Body of pancreas (tissue), 4 donors: Measurements from ENCODE around the gene GRN. TPM values are rescaled to one million over a fixed set of nuclear protein-coding genes. Genes with fewer than 3 reads are reported as not detected.

Source experiments
- ATAC-seq: fragments of 150-250 bp; one replicate; pipeline ENCODE4 v1.9.1; 2016
- DNase-seq, 4 donors: peaks; one replicate each; pipeline ENCODE4 v3.0.0-alpha.2; 2019
- H3K27ac ChIP-seq, 4 donors: fragments of 200-600 bp; sonication (generic); 1 replicate in 3 of 4; 2 replicates in 1 of 4; pipeline versions ENCODE4 v1.5.1 to v1.6.1; 2016 to 2019; ENCODE audit warnings: mild to moderate bottlenecking in 1 of 4, mixed read lengths in 1 of 4, moderate library complexity in 1 of 4
- H3K27me3 ChIP-seq, 2 donors: fragments of 200-600 bp; sonication (generic); one replicate each; pipeline ENCODE4 v1.6.0; 2016; ENCODE audit warnings: mild to moderate bottlenecking in 1 of 2
- H3K36me3 ChIP-seq, 2 donors: fragments of 200-600 bp; sonication (generic); replicated peaks in 1 of 2; 2 replicates each; pipeline ENCODE4 v1.5.1; 2016; ENCODE audit warnings: low read depth in 2 of 2; ENCODE audit not compliant: insufficient read depth in 1 of 2
- H3K4me1 ChIP-seq: fragments of 200-600 bp; sonication (generic); one replicate; pipeline ENCODE4 v1.6.0; 2016
- H3K4me3 ChIP-seq, 2 donors: fragments of 200-600 bp; sonication (generic); 1 replicate in 1 of 2; 2 replicates in 1 of 2; pipeline ENCODE4 v1.5.1; 2016 to 2019
- H3K9me3 ChIP-seq, 3 donors: fragments of 200-600 bp; sonication (generic); 1 replicate in 2 of 3; 2 replicates in 1 of 3; pipeline ENCODE4 v1.5.1; 2016
- POLR2A ChIP-seq, 3 donors: fragments of 450-650 bp; IDR thresholded peaks; one replicate each; pipeline ENCODE4 v1.6.1; 2016; ENCODE audit warnings: antibody characterized with exemption in 3 of 3, mild to moderate bottlenecking in 2 of 3
- WGBS, 2 donors: methylation state at CpG; one replicate each; pipeline ENCODE4 v1.1.5; 2017; 5-methylcytosine and 5-hydroxymethylcytosine counted together
- intact Hi-C: fragments of 100-400 bp; cut with DNase I; formaldehyde crosslinking; loops from one replicate; pipeline ENCODE4 v1.15.1; 2023
- total RNA-seq, 2 donors: library from RNA; depleted of rRNA; stranded (reverse); fragments of >200 nt; gene quantifications; one replicate each; pipeline ENCODE4 v1.1.0, GENCODE V29; 2016
- TF ChIP-seq, protein P1 (sequence below), 7 experiments: fragments of 450-650 bp in 4 of 7; fragments of 200-600 bp in 3 of 7; sonication (generic) in 3 of 7; IDR thresholded peaks; one replicate each; pipeline ENCODE4 v1.5.1; 2016 to 2019; ENCODE audit warnings: antibody characterized with exemption in 7 of 7

GRN gene
- total RNA-seq, 2 donors from 2014 or later = 119 to 153 TPM

DNA sequence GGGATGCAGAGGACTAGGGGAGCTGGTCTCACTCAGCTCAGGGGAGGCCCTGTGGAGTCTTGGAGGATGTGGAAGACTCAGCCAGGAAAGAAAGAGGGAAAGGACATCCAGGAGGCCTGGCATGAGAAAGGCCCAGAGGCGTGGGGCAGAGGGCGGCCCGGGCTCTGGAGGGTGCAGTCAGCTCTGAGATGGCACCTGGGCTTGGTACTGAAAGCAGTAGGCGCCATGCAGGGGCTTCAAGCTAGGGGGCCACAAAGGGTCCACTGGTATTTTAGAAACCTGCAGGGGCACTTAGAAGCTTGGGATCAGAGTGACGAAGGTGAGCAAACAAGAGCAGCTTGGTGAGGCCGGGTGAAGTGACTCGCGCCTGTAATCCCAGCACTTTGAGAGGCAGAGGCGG, 13.0 kb downstream of the GRN start:
- Histone ChIP-seq H3K27me3 (no peaks in the 10 kb centered on the region), H3K4me1 (peaks cover 15% of the 10 kb centered on the region), H3K36me3 (no peaks in the 10 kb centered on the region), H3K4me3 (no peak overlapping the region), H3K9me3 (no peaks in the 10 kb centered on the region), H3K27ac (no peak overlapping the region)
- DNase-seq (no peak), ATAC-seq (no peak)
- TF ChIP-seq POLR2A (IDR thresholded peaks at IDR 0.05) = no peak
- WGBS, 2 donors = 64 to 68% methylated on average over 9 of the region's 9 CpGs
- intact Hi-C loops = no loop called here

DNA sequence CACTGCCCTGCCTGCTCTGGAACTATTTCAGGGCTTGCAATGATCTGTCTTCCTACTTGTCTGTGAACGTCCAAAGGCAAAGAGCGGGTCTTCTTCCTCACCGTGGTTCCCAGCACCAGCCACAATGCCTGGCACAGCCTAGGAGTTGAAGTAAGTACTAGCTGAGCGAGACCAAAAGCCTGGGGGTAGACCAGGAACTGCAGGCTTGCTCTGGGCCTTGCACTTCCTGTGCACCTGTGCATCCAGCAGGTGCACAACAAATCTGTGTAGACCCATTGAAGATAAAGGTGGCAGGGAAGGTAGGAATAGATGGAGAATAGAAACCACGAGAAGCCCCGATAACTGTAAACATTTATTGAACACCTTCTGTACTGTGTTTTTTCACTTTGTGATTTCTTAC, 13.9 kb downstream of the GRN start:
- 61 to 70% methylated on average over 5 to 6 of the region's 6 CpGs for WGBS, 2 donors
- no peak overlapping the region for H3K4me3 ChIP-seq
- H3K36me3 ChIP-seq = no peaks in the 10 kb centered on the region

DNA sequence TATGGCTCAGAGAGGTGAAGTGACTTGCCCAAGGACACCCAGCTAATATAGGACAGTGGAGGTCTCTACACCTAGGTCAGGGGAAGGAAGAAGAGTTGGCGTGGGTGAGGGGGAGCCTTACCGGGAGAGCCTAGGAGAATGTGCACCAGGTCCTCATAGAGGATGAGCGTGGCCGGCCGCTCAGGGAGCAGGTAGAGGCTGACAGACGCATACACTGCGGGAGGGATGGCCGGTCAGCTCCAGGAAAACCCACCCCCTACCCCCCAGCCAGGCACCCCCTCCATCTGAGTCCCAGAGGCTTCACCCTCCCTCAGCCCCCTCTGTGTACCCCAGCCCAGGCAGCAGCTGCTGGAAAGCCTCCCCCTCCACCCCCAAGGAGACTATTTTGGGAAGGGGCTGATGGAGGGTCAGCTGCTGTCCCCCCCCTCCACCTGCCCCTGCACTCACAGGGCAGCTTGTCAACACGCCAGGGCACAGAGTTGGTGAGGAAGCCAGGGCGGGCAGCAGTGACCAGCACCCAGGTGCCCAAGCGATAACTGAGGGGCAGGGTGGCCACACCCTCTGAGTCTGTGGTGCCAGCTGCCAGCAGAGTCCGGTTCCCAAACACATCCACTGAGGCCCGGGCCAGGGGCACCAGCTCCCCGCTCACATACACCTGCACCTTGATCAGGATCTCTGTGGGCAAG, 14.5 kb downstream of the GRN start:
- TF ChIP-seq POLR2A (IDR thresholded peaks at IDR 0.05) = no peak
- TF ChIP-seq, protein P1, sequence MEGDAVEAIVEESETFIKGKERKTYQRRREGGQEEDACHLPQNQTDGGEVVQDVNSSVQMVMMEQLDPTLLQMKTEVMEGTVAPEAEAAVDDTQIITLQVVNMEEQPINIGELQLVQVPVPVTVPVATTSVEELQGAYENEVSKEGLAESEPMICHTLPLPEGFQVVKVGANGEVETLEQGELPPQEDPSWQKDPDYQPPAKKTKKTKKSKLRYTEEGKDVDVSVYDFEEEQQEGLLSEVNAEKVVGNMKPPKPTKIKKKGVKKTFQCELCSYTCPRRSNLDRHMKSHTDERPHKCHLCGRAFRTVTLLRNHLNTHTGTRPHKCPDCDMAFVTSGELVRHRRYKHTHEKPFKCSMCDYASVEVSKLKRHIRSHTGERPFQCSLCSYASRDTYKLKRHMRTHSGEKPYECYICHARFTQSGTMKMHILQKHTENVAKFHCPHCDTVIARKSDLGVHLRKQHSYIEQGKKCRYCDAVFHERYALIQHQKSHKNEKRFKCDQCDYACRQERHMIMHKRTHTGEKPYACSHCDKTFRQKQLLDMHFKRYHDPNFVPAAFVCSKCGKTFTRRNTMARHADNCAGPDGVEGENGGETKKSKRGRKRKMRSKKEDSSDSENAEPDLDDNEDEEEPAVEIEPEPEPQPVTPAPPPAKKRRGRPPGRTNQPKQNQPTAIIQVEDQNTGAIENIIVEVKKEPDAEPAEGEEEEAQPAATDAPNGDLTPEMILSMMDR (IDR thresholded peaks at IDR 0.05) = no peak
- no peak for DNase-seq
- no peaks in the 10 kb centered on the region for H3K27me3 ChIP-seq
- no peak overlapping the region for H3K27ac ChIP-seq
- no peaks in the 10 kb centered on the region for H3K36me3 ChIP-seq
- H3K4me1 ChIP-seq = peaks cover 18% of the 10 kb centered on the region
- no peak overlapping the region for H3K4me3 ChIP-seq
- H3K9me3 ChIP-seq = no peaks in the 10 kb centered on the region
- intact Hi-C loops = no loop called here
- WGBS, 2 donors = 67 to 70% methylated on average over 12 to 14 of the region's 14 CpGs
- ATAC-seq = no peak

More for the DNA sequence above, 13.9 kb downstream of the GRN start:
- TF ChIP-seq, protein P1 (IDR thresholded peaks at IDR 0.05) = no peak
- no peak for TF ChIP-seq POLR2A (IDR thresholded peaks at IDR 0.05)
- Histone ChIP-seq H3K9me3 (no peaks in the 10 kb centered on the region), H3K27me3 (no peaks in the 10 kb centered on the region), H3K27ac (no peak overlapping the region), H3K4me1 (peaks cover 17% of the 10 kb centered on the region)
- DNase-seq (no peak), ATAC-seq (no peak)
- intact Hi-C loops = no loop called here

DNA sequence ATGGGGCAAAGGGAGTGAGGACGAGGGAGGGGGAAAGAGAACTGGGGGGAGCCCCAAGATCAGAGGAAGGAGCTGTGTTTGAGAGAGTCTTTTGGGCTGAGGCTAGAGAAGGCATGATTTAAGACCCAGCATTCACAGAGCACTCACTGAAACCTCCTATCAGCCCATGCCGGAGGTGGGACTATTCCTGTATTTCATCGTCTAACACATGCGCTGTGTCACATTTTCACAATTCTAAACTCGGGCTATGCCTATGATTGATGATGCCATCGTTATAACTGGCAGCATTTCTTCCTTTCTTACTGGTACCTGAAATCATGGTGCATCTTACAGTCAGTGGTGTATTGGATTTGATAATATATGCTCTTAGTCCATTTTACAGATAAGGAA, 15.0 kb downstream of the GRN start:
- ATAC-seq = no peak
- Histone ChIP-seq H3K27ac (no peak overlapping the region), H3K27me3 (no peaks in the 10 kb centered on the region), H3K4me3 (no peak overlapping the region), H3K36me3 (no peaks in the 10 kb centered on the region), H3K9me3 (no peaks in the 10 kb centered on the region), H3K4me1 (peaks cover 18% of the 10 kb centered on the region)
- intact Hi-C loops = no loop called here
- 43 to 52% methylated on average over 6 of the region's 6 CpGs for WGBS, 2 donors
- DNase-seq = no peak
- TF ChIP-seq, protein P1 (IDR thresholded peaks at IDR 0.05) = no peak
- TF ChIP-seq POLR2A (IDR thresholded peaks at IDR 0.05) = no peak

DNA sequence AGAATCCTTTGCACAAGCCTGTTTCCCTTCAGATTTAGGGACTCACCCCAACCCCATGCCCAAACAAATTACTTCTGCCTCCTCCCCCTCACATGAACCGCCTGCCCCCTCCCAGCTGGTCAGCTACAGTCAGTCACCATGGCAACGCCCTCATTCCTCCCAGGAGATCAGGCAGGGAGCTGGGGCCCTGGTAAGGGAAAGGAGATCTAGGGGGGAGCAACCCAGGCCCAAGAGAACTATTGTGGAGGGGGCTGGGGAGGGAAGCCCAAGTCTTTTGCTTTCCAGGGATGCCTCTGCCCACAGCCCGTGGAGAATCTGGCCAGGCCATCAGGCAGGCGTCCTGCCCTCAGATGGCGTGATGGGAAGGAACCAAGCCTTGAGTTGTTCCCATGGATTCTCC, 15.7 kb downstream of the GRN start:
- Histone ChIP-seq H3K9me3 (no peaks in the 10 kb centered on the region), H3K27me3 (no peaks in the 10 kb centered on the region), H3K4me3 (no peak overlapping the region), H3K27ac (no peak overlapping the region), H3K36me3 (no peaks in the 10 kb centered on the region), H3K4me1 (peaks cover 18% of the 10 kb centered on the region)
- TF ChIP-seq POLR2A (IDR thresholded peaks at IDR 0.05) = no peak
- TF ChIP-seq, protein P1 (IDR thresholded peaks at IDR 0.05) = no peak
- DNase-seq = peak in 1 of 4 donors; percentile 39
- WGBS, 2 donors = 49 to 50% methylated on average over 2 to 5 of the region's 5 CpGs
- ATAC-seq = no peak
- intact Hi-C loops = no loop called here
